Vagina (tissue), 2 donors: ENCODE data around the gene OR11A1.

Source experiments
- POLR2AphosphoS5 ChIP-seq, 2 donors: sonication (generic); formaldehyde crosslinking; IDR thresholded peaks; one replicate each; pipeline ENCODE4 v1.9.0; 2017; ENCODE audit warnings: antibody characterized with exemption in 2 of 2, mild to moderate bottlenecking in 2 of 2, low read depth in 1 of 2; ENCODE audit not compliant: insufficient read depth in 1 of 2
- TF ChIP-seq, protein P1 (sequence below), 3 experiments: fragments of 450-650 bp in 2 of 3; fragments of 200-600 bp in 1 of 3; sonication (generic) in 1 of 3; IDR thresholded peaks; one replicate each; pipeline ENCODE4 v1.5.1; 2017 to 2019; ENCODE audit warnings: antibody characterized with exemption in 3 of 3, mild to moderate bottlenecking in 2 of 3, moderate library complexity in 2 of 3

DNA sequence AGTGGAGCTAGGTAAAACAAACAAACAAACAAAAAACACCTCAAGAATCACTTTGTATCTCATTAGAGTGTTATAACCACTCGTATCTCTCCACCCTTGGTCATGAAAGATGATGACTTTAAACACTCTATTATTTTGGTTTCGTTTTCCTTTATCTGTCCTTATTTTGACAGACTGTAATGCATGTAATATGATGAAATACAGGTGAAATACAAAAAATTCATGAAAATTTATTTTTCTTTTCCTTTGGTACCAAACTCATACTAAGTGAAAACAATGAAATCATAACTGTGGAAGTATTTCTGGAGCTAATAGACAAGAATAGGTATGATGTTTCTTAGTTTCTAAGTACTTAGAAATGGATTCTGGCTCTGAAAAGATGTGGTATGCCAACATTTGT, 57.3 kb downstream of the OR11A1 start:
- TF ChIP-seq POLR2AphosphoS5 (IDR thresholded peaks at IDR 0.05; ENCODE audit: insufficient read depth in 1 of 2, low read depth in 1 of 2) = no peak
- TF ChIP-seq, protein P1, sequence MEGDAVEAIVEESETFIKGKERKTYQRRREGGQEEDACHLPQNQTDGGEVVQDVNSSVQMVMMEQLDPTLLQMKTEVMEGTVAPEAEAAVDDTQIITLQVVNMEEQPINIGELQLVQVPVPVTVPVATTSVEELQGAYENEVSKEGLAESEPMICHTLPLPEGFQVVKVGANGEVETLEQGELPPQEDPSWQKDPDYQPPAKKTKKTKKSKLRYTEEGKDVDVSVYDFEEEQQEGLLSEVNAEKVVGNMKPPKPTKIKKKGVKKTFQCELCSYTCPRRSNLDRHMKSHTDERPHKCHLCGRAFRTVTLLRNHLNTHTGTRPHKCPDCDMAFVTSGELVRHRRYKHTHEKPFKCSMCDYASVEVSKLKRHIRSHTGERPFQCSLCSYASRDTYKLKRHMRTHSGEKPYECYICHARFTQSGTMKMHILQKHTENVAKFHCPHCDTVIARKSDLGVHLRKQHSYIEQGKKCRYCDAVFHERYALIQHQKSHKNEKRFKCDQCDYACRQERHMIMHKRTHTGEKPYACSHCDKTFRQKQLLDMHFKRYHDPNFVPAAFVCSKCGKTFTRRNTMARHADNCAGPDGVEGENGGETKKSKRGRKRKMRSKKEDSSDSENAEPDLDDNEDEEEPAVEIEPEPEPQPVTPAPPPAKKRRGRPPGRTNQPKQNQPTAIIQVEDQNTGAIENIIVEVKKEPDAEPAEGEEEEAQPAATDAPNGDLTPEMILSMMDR (IDR thresholded peaks at IDR 0.05) = no peak
